ENCODE results near the gene RNU6-8. TPM values are rescaled to one million over a fixed set of nuclear protein-coding genes. Genes with fewer than 3 reads are reported as not detected.

Gene RNU6-8
- polyA plus RNA-seq, 1 experiment = not detected

DNA sequence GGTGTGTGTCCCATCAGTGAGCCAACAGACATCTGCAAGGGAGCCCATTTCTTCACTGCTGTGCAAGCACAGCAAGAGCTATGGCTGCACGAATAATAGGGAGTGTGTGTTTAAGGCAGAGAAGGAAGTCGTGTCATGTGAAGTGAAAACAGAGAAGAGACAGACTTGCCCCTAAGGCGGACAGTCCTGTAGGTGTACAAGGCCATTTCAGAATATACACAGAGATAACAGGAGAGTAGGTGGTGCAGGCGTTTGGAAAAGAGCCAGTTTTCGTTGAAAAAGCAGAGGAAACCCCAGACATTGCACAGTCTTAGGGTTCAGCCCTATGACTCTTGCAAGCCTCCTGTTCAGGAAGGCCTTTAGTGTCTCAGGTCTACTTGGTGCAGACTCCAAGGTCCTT, 46.3 kb upstream of the RNU6-8 start:
- no peak for DNase-seq (ENCODE audit: low read depth)
- Histone ChIP-seq H3K4me3 (ENCODE audit: low read depth, low read length) (no peak overlapping the region), H3K36me3 (ENCODE audit: control insufficient read depth, insufficient read depth, low read length) (no peaks in the 10 kb centered on the region), H3K27me3 (ENCODE audit: control insufficient read depth, insufficient read depth, low read length) (no peaks in the 10 kb centered on the region)
- ChIA-PET POLR2A (no interaction called here), CTCF (interaction anchor here (6.4 kb wide), 1 partner anchor 178 kb away, joined by 83 read pairs; no protein-coding TSS in a partner anchor)
- TF ChIP-seq, protein P1, sequence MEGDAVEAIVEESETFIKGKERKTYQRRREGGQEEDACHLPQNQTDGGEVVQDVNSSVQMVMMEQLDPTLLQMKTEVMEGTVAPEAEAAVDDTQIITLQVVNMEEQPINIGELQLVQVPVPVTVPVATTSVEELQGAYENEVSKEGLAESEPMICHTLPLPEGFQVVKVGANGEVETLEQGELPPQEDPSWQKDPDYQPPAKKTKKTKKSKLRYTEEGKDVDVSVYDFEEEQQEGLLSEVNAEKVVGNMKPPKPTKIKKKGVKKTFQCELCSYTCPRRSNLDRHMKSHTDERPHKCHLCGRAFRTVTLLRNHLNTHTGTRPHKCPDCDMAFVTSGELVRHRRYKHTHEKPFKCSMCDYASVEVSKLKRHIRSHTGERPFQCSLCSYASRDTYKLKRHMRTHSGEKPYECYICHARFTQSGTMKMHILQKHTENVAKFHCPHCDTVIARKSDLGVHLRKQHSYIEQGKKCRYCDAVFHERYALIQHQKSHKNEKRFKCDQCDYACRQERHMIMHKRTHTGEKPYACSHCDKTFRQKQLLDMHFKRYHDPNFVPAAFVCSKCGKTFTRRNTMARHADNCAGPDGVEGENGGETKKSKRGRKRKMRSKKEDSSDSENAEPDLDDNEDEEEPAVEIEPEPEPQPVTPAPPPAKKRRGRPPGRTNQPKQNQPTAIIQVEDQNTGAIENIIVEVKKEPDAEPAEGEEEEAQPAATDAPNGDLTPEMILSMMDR (IDR thresholded peaks at IDR 0.05; ENCODE audit: insufficient read depth, low read depth, low read length) = no peak

GRCh38 chr14:32246751-32247150, 43.7 kb upstream of the RNU6-8 start:
- TF ChIP-seq, protein P1 (IDR thresholded peaks at IDR 0.05; ENCODE audit: insufficient read depth, low read depth, low read length) = no peak
- Histone ChIP-seq H3K4me3 (ENCODE audit: low read depth, low read length) (no peak overlapping the region), H3K36me3 (ENCODE audit: control insufficient read depth, insufficient read depth, low read length) (no peaks in the 10 kb centered on the region), H3K27me3 (ENCODE audit: control insufficient read depth, insufficient read depth, low read length) (no peaks in the 10 kb centered on the region)
- POLR2A ChIA-PET = no interaction called here
- CTCF ChIA-PET = interaction anchor here (0.6 to 3.6 kb wide), 6 partner anchors 8 to 222 kb away, joined by 3 to 23 read pairs (median 4); partner anchors contain the start of gene ARHGAP5
- no peak for DNase-seq (ENCODE audit: low read depth)

- H3K27me3 ChIP-seq (ENCODE audit: control insufficient read depth, insufficient read depth, low read length) = no peaks in the 10 kb centered on the region
- no peak overlapping the region for H3K4me3 ChIP-seq (ENCODE audit: low read depth, low read length)
- TF ChIP-seq, protein P1 (IDR thresholded peaks at IDR 0.05; ENCODE audit: insufficient read depth, low read depth, low read length) = peak; percentile 34
- ChIA-PET CTCF (interaction anchor here (0.6 to 3.6 kb wide), 10 partner anchors 8 to 310 kb away, joined by 3 to 23 read pairs (median 4); partner anchors contain the start of gene ARHGAP5), POLR2A (no interaction called here)
- H3K36me3 ChIP-seq (ENCODE audit: control insufficient read depth, insufficient read depth, low read length) = no peaks in the 10 kb centered on the region
- DNase-seq (ENCODE audit: low read depth) = no peak
These were observed 41.3 kb upstream of the RNU6-8 start for GRCh38 chr14:32244404-32244803.

- no peak for DNase-seq (ENCODE audit: low read depth)
- H3K4me3 ChIP-seq (ENCODE audit: low read depth, low read length) = no peak overlapping the region
- H3K36me3 ChIP-seq (ENCODE audit: control insufficient read depth, insufficient read depth, low read length) = no peaks in the 10 kb centered on the region
- CTCF ChIA-PET = interaction anchor here (0.7 kb wide), 1 partner anchor 22 kb away, joined by 3 read pairs; no protein-coding TSS in a partner anchor
- no peaks in the 10 kb centered on the region for H3K27me3 ChIP-seq (ENCODE audit: control insufficient read depth, insufficient read depth, low read length)
- TF ChIP-seq, protein P1 (IDR thresholded peaks at IDR 0.05; ENCODE audit: insufficient read depth, low read depth, low read length) = no peak
- POLR2A ChIA-PET = no interaction called here
These were observed 30.2 kb upstream of the RNU6-8 start for GRCh38 chr14:32233260-32233659.

GRCh38 chr14:32232481-32232880, 29.4 kb upstream of the RNU6-8 start:
- CTCF ChIA-PET = interaction anchor here (0.7 kb wide), 1 partner anchor 23 kb away, joined by 3 read pairs; no protein-coding TSS in a partner anchor
- Histone ChIP-seq H3K27me3 (ENCODE audit: control insufficient read depth, insufficient read depth, low read length) (no peaks in the 10 kb centered on the region), H3K4me3 (ENCODE audit: low read depth, low read length) (no peak overlapping the region), H3K36me3 (ENCODE audit: control insufficient read depth, insufficient read depth, low read length) (no peaks in the 10 kb centered on the region)
- DNase-seq (ENCODE audit: low read depth) = no peak
- TF ChIP-seq, protein P1 (IDR thresholded peaks at IDR 0.05; ENCODE audit: insufficient read depth, low read depth, low read length) = no peak
- POLR2A ChIA-PET = no interaction called here

Data from BJ (cell line).